MCF 10A (cell line): ENCODE measurements around the gene NKX2-4. TPM values are rescaled to one million over a fixed set of nuclear protein-coding genes. Genes with fewer than 3 reads are reported as not detected.

Experiments
- BruUV-seq: library from RNA; stranded (reverse); fragments of 400-500 nt; replicated peaks from 2 replicates; lab custom pipeline; 2021; lab: Mats Ljungman, UMichigan
- CTCF ChIA-PET: fragments of 300-600 bp; sonication (Branson Sonifier 250); formaldehyde crosslinking; extraction: SDS; loops from one replicate; lab custom pipeline; 2021; ENCODE audit warnings: antibody characterized with exemption, inconsistent platforms; lab: Yijun Ruan, JAX
- POLR2A ChIA-PET: fragments of 300-600, 350-650 bp; sonication (Branson Sonifier 250); formaldehyde crosslinking; extraction: SDS; loops from one replicate; lab custom pipeline; 2020; ENCODE audit warnings: antibody characterized with exemption, inconsistent platforms; lab: Yijun Ruan, JAX
- DNase-seq: peaks from one replicate; pipeline ENCODE4 v3.0.0-alpha.2; 2018; ENCODE audit not compliant: unreplicated experiment
- H3K27ac Mint-ChIP-seq: one replicate; pipeline ENCODE4 v1.8.0; 2022; ENCODE audit warnings: mild to moderate bottlenecking, low read depth, mixed read lengths; ENCODE audit not compliant: unreplicated experiment
- H3K27me3 Mint-ChIP-seq: one replicate; pipeline ENCODE4 v1.8.0; 2022; ENCODE audit warnings: mixed read lengths; ENCODE audit not compliant: insufficient read depth, unreplicated experiment
- H3K36me3 Mint-ChIP-seq: one replicate; pipeline ENCODE4 v1.8.0; 2022; ENCODE audit warnings: mild to moderate bottlenecking, moderate library complexity, mixed read lengths; ENCODE audit not compliant: insufficient read depth, unreplicated experiment
- H3K4me1 Mint-ChIP-seq: one replicate; pipeline ENCODE4 v1.8.0; 2022; ENCODE audit warnings: mixed read lengths; ENCODE audit not compliant: insufficient read depth, unreplicated experiment
- H3K4me3 Mint-ChIP-seq: one replicate; pipeline ENCODE4 v1.8.0; 2022; ENCODE audit warnings: mild to moderate bottlenecking, moderate library complexity, mixed read lengths; ENCODE audit not compliant: unreplicated experiment
- H3K9me3 Mint-ChIP-seq: one replicate; pipeline ENCODE4 v1.8.0; 2022; ENCODE audit warnings: mixed read lengths; ENCODE audit not compliant: unreplicated experiment
- intact Hi-C: fragments of 100-400 bp; cut with micrococcal nuclease; formaldehyde crosslinking; loops from 2 replicates; pipeline ENCODE4 v1.14.1; 2022
- total RNA-seq: library from RNA; stranded (reverse); gene quantifications from 2 replicates; pipeline ENCODE4 v1.2.3, GENCODE V29; 2022
- TF ChIP-seq, protein P1 (sequence below): fragments of 200-600 bp; IDR thresholded peaks from one replicate; pipeline ENCODE4 v1.8.0; 2022; ENCODE audit warnings: antibody characterized with exemption, mild to moderate bottlenecking; ENCODE audit not compliant: unreplicated experiment

NKX2-4 gene
- total RNA-seq, 1 experiment from 2014 or later: not detected

DNA sequence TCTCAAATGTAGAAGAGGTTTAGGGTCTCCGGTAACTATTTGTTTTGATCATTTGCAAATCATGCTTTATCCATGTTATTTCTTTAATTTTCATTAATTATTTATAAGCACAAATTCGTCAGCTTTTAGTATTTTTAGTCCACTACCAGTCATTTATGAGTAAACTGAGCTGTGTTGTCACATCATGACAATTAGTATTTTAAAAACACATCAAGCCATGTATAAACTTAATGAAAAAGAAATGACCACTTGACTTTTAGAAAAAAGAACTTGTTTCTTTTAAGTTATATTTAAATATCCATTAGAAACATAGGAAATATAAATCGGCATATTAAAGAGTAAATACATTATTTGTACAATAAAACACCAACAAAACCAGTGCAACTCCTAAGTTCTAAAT lies 2.8 kb downstream of the NKX2-4 start:
- no peak for DNase-seq
- intact Hi-C loops: no loop called here
- no peaks in the 10 kb centered on the region for H3K9me3 Mint-ChIP-seq
- peaks cover 21% of the 10 kb centered on the region for H3K27me3 Mint-ChIP-seq
- H3K4me1 Mint-ChIP-seq: no peaks in the 10 kb centered on the region
- TF ChIP-seq, protein P1, sequence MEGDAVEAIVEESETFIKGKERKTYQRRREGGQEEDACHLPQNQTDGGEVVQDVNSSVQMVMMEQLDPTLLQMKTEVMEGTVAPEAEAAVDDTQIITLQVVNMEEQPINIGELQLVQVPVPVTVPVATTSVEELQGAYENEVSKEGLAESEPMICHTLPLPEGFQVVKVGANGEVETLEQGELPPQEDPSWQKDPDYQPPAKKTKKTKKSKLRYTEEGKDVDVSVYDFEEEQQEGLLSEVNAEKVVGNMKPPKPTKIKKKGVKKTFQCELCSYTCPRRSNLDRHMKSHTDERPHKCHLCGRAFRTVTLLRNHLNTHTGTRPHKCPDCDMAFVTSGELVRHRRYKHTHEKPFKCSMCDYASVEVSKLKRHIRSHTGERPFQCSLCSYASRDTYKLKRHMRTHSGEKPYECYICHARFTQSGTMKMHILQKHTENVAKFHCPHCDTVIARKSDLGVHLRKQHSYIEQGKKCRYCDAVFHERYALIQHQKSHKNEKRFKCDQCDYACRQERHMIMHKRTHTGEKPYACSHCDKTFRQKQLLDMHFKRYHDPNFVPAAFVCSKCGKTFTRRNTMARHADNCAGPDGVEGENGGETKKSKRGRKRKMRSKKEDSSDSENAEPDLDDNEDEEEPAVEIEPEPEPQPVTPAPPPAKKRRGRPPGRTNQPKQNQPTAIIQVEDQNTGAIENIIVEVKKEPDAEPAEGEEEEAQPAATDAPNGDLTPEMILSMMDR: no peak
- no peak overlapping the region for H3K4me3 Mint-ChIP-seq
- CTCF ChIA-PET: interaction anchor here (0.7 to 2.6 kb wide), 5 partner anchors 20 to 554 kb away, joined by 3 to 7 read pairs (median 4); no protein-coding TSS in a partner anchor
- POLR2A ChIA-PET: interaction anchor here (0.6 to 1.4 kb wide), 3 partner anchors 71 to 157 kb away, joined by 3 to 5 read pairs (median 3); no protein-coding TSS in a partner anchor
- no peak overlapping the region for H3K27ac Mint-ChIP-seq
- no TSS peak for BruUV-seq
- H3K36me3 Mint-ChIP-seq: peaks cover 25% of the 10 kb centered on the region

DNA sequence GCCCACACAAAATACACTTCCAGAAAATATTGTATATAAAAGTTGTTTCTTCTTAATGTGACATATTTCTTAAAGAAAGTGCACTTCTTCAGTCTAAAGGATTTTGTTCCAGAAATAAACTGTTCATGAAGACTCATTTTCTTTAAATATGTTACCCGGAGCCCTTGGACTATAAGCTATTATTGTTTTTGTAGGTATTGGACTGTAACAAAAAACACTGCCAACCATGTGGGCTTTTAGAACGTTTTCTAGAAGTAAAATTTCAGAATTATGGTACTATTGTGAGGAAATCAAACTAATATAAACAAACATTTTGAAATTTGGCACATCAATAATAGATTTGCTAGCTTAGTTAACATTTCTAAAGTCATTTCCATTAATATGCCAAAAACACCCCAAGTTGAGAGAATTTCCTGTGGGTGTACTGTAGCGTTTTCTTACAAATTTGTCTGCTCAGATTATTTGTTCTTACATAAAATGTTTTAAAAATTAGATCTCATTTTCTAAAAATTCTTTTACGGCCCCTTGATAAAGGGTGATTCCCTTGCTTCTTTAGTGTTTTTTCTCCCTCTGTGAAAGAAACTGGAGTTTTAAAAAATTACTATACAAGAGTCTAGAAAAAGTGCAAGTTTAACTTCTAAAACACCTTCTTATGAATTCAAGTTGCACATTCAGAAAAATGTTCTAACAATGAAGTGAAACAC lies 3.4 kb downstream of the NKX2-4 start:
- Mint-ChIP-seq H3K4me3 (no peak overlapping the region), H3K9me3 (no peaks in the 10 kb centered on the region), H3K27ac (no peak overlapping the region), H3K36me3 (peaks cover 31% of the 10 kb centered on the region), H3K27me3 (peaks cover 16% of the 10 kb centered on the region), H3K4me1 (no peaks in the 10 kb centered on the region)
- intact Hi-C loops: no loop called here
- CTCF ChIA-PET: interaction anchor here (0.7 to 2.6 kb wide), 3 partner anchors 20 to 159 kb away, joined by 3 to 7 read pairs (median 3); no protein-coding TSS in a partner anchor
- POLR2A ChIA-PET: interaction anchor here (0.6 to 1.4 kb wide), 4 partner anchors 13 to 157 kb away, joined by 3 to 5 read pairs (median 4); no protein-coding TSS in a partner anchor
- no peak for DNase-seq
- BruUV-seq: no TSS peak
- TF ChIP-seq, protein P1: no peak

DNA sequence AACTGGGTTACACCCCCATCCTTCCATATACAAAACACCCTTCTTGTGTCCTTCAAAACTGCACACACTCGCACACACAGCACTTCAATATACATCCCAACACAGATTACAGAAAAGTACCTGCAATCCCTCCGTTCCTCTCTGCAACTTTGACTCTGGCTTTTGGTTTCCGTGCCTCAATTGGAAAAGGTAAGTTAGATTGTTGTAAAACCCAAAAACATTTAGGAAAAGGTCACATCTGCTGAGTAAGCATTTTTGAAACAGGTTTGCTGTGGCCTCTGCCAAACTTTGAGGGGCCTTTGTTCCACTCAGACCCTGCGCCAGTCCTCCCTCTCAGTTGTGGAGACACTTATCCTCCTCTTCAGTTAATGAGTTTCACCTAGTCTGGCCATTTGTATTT lies 4.2 kb downstream of the NKX2-4 start:
- peaks cover 34% of the 10 kb centered on the region for H3K36me3 Mint-ChIP-seq
- no TSS peak for BruUV-seq
- TF ChIP-seq, protein P1: no peak
- no peak for DNase-seq
- intact Hi-C loops: no loop called here
- no peak overlapping the region for H3K4me3 Mint-ChIP-seq
- no peaks in the 10 kb centered on the region for H3K4me1 Mint-ChIP-seq
- no peak overlapping the region for H3K27ac Mint-ChIP-seq
- POLR2A ChIA-PET: interaction anchor here (0.5 to 1.4 kb wide), 4 partner anchors 13 to 167 kb away, joined by 3 to 5 read pairs (median 4); no protein-coding TSS in a partner anchor
- CTCF ChIA-PET: interaction anchor here (2.6 kb wide), 1 partner anchor 158 kb away, joined by 7 read pairs; no protein-coding TSS in a partner anchor
- H3K27me3 Mint-ChIP-seq: peaks cover 8% of the 10 kb centered on the region
- no peaks in the 10 kb centered on the region for H3K9me3 Mint-ChIP-seq

DNA sequence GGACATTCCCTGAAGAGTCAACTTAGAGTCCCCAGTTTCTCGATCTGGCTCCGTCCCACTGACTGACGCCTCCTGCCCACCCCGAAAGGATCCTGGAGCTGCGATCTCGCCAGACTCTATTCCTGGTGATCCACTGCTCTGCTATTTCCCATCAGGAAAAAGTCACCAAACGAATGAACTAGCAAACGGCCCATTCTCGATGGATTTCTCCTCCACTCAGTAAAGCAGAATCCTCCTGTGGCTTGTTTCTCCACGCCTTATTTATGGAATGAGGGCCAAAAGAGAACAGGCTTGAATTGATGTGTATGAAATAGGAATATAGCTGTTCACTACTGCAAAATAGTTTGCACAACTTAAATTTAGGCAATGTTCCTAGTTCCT lies 5.4 kb downstream of the NKX2-4 start:
- Mint-ChIP-seq H3K4me3 (no peak overlapping the region), H3K36me3 (peaks cover 46% of the 10 kb centered on the region), H3K4me1 (no peaks in the 10 kb centered on the region), H3K27me3 (no peaks in the 10 kb centered on the region), H3K9me3 (no peaks in the 10 kb centered on the region), H3K27ac (no peak overlapping the region)
- TF ChIP-seq, protein P1: no peak
- ChIA-PET POLR2A (interaction anchor here (1.2 to 1.6 kb wide), 2 partner anchors 9 to 17 kb away, joined by 3 to 4 read pairs; no protein-coding TSS in a partner anchor), CTCF (no interaction called here)
- intact Hi-C loops: no loop called here
- no TSS peak for BruUV-seq
- DNase-seq: no peak
